ENCODE data around the gene SLC30A9. TPM values are rescaled to one million over a fixed set of nuclear protein-coding genes. Genes with fewer than 3 reads are reported as not detected.

The SLC30A9 gene
- polyA plus RNA-seq, 1 donor (not counting 4 experiments of a cell fraction or from before 2014, with no cell fraction given), result 53.0 TPM

- no peak overlapping the region for H3K4me2 ChIP-seq (ENCODE audit: control insufficient read depth, extremely low read depth, insufficient read depth, low read depth, low read length)
- no peaks in the 10 kb centered on the region for H3K27me3 ChIP-seq (ENCODE audit: control insufficient read depth, extremely low read depth, insufficient read depth, low read length)
- H3K79me2 ChIP-seq (ENCODE audit: control insufficient read depth, insufficient read depth, low read length), result no peaks in the 10 kb centered on the region
- TF ChIP-seq EZH2 (IDR thresholded peaks at IDR 0.05; ENCODE audit: low read length), result no peak
- TF ChIP-seq CTCF (optimal IDR thresholded peaks at IDR 0.05 in 1 of 3, IDR thresholded peaks at IDR 0.05 in 1 of 3, conservative IDR thresholded peaks at IDR 0.05 in 1 of 3; ENCODE audit: extremely low read depth in 1 of 3, insufficient read depth in 2 of 3, low read length in 3 of 3), result no peak
- no peaks in the 10 kb centered on the region for H4K20me1 ChIP-seq (ENCODE audit: control insufficient read depth, extremely low read depth, insufficient read depth, low read length)
- H2AFZ ChIP-seq (ENCODE audit: control insufficient read depth, low read length), result no peak overlapping the region
- peaks cover 4 to 9% of the 10 kb centered on the region in 2 experiments for H3K36me3 ChIP-seq (ENCODE audit: control insufficient read depth in 2 of 2, extremely low read depth in 1 of 2, insufficient read depth in 2 of 2, low read length in 2 of 2)
- H3K4me1 ChIP-seq (ENCODE audit: control insufficient read depth, extremely low read depth, insufficient read depth, low read length), result no peaks in the 10 kb centered on the region
- dilution Hi-C loops (cut with MboI; ENCODE audit: extremely low pct_ligation_motif_present, low sequenced_read_pairs), result no loop called here
- DNase-seq (ENCODE audit: low read depth, low spot score) (no peak), FAIRE-seq (no peak)
- no peaks in the 10 kb centered on the region for H3K9me1 ChIP-seq (ENCODE audit: control insufficient read depth, extremely low read depth, insufficient read depth, low read length)
- no peak overlapping the region for H3K27ac ChIP-seq (ENCODE audit: control insufficient read depth, insufficient read depth, low read length)
- H3K9me3 ChIP-seq (ENCODE audit: control insufficient read depth, low read depth, low read length), result no peaks in the 10 kb centered on the region
- no peak overlapping the region for H3K9ac ChIP-seq (ENCODE audit: control insufficient read depth, extremely low read depth, insufficient read depth, low read length)
- H3K4me3 ChIP-seq (ENCODE audit: control insufficient read depth in 2 of 3, extremely low read depth in 1 of 3, insufficient read depth in 2 of 3, low read depth in 1 of 3, low read length in 3 of 3), result no peak overlapping the region
Observed at GRCh38 chr4:42067264-42067663, 76.9 kb downstream of the SLC30A9 start.

- Histone ChIP-seq H3K4me3 (ENCODE audit: control insufficient read depth in 2 of 3, extremely low read depth in 1 of 3, insufficient read depth in 2 of 3, low read depth in 1 of 3, low read length in 3 of 3) (no peak overlapping the region), H4K20me1 (ENCODE audit: control insufficient read depth, extremely low read depth, insufficient read depth, low read length) (no peaks in the 10 kb centered on the region), H3K9me1 (ENCODE audit: control insufficient read depth, extremely low read depth, insufficient read depth, low read length) (no peaks in the 10 kb centered on the region), H3K9me3 (ENCODE audit: control insufficient read depth, low read depth, low read length) (no peaks in the 10 kb centered on the region), H3K36me3 (ENCODE audit: control insufficient read depth in 2 of 2, extremely low read depth in 1 of 2, insufficient read depth in 2 of 2, low read length in 2 of 2) (peaks cover 0 to 9% of the 10 kb centered on the region in 2 experiments), H3K27ac (ENCODE audit: control insufficient read depth, insufficient read depth, low read length) (no peak overlapping the region), H3K4me2 (ENCODE audit: control insufficient read depth, extremely low read depth, insufficient read depth, low read depth, low read length) (no peak overlapping the region), H3K9ac (ENCODE audit: control insufficient read depth, extremely low read depth, insufficient read depth, low read length) (no peak overlapping the region), H3K79me2 (ENCODE audit: control insufficient read depth, insufficient read depth, low read length) (no peaks in the 10 kb centered on the region), H3K4me1 (ENCODE audit: control insufficient read depth, extremely low read depth, insufficient read depth, low read length) (no peaks in the 10 kb centered on the region), H2AFZ (ENCODE audit: control insufficient read depth, low read length) (no peak overlapping the region), H3K27me3 (ENCODE audit: control insufficient read depth, extremely low read depth, insufficient read depth, low read length) (no peaks in the 10 kb centered on the region)
- TF ChIP-seq CTCF (optimal IDR thresholded peaks at IDR 0.05 in 1 of 3, IDR thresholded peaks at IDR 0.05 in 1 of 3, conservative IDR thresholded peaks at IDR 0.05 in 1 of 3; ENCODE audit: extremely low read depth in 1 of 3, insufficient read depth in 2 of 3, low read length in 3 of 3), result no peak
- no peak for TF ChIP-seq EZH2 (IDR thresholded peaks at IDR 0.05; ENCODE audit: low read length)
- dilution Hi-C loops (cut with MboI; ENCODE audit: extremely low pct_ligation_motif_present, low sequenced_read_pairs), result no loop called here
- FAIRE-seq (no peak), DNase-seq (ENCODE audit: low read depth, low spot score) (no peak)
Observed at GRCh38 chr4:42070463-42070862, 80.1 kb downstream of the SLC30A9 start.

All from keratinocyte (primary cell).